HEK293T (cell line): ENCODE results near the gene MACROD2.

Source experiments
- ARNT ChIP-seq: fragments of 450-650 bp; IDR thresholded peaks from 2 replicates; pipeline ENCODE4 v1.6.1; 2017; ENCODE audit warnings: mild to moderate bottlenecking
- BHLHE40 ChIP-seq: fragments of 450-650 bp; IDR thresholded peaks from 2 replicates; pipeline ENCODE4 v1.6.1; 2016; ENCODE audit warnings: mild to moderate bottlenecking, moderate library complexity, borderline replicate concordance
- CTBP1 ChIP-seq: fragments of 450-650 bp; IDR thresholded peaks from 2 replicates; pipeline ENCODE4 v1.6.1; 2016; ENCODE audit warnings: borderline replicate concordance
- ELF4 ChIP-seq: fragments of 450-650 bp; IDR thresholded peaks from 2 replicates; pipeline ENCODE4 v1.6.1; 2017; ENCODE audit warnings: antibody characterized with exemption
- FOXA1 ChIP-seq: fragments of 450-650 bp; IDR thresholded peaks from 2 replicates; pipeline ENCODE4 v1.6.1; 2016; ENCODE audit warnings: mild to moderate bottlenecking
- FOXK2 ChIP-seq: fragments of 450-650 bp; IDR thresholded peaks from 2 replicates; pipeline ENCODE4 v1.6.1; 2016; ENCODE audit warnings: mild to moderate bottlenecking
- FOXM1 ChIP-seq: fragments of 450-650 bp; IDR thresholded peaks from 2 replicates; pipeline ENCODE4 v1.6.1; 2017; ENCODE audit warnings: mild to moderate bottlenecking, borderline replicate concordance
- L3MBTL2 ChIP-seq: fragments of 450-650 bp; conservative IDR thresholded peaks from 2 replicates; pipeline ENCODE4 v1.6.1; 2016; ENCODE audit warnings: mild to moderate bottlenecking
- SP1 ChIP-seq: fragments of 450-650 bp; IDR thresholded peaks from 2 replicates; pipeline ENCODE4 v1.6.1; 2017
- TARDBP ChIP-seq: fragments of 450-650 bp; IDR thresholded peaks from 2 replicates; pipeline ENCODE4 v1.6.1; 2016
- ZNF384 ChIP-seq: fragments of 450-650 bp; IDR thresholded peaks from 2 replicates; pipeline ENCODE4 v1.6.1; 2016
- TF ChIP-seq, protein P1 (sequence below): fragments of 450-650 bp; IDR thresholded peaks from 2 replicates; pipeline ENCODE4 v1.6.1; 2016

DNA sequence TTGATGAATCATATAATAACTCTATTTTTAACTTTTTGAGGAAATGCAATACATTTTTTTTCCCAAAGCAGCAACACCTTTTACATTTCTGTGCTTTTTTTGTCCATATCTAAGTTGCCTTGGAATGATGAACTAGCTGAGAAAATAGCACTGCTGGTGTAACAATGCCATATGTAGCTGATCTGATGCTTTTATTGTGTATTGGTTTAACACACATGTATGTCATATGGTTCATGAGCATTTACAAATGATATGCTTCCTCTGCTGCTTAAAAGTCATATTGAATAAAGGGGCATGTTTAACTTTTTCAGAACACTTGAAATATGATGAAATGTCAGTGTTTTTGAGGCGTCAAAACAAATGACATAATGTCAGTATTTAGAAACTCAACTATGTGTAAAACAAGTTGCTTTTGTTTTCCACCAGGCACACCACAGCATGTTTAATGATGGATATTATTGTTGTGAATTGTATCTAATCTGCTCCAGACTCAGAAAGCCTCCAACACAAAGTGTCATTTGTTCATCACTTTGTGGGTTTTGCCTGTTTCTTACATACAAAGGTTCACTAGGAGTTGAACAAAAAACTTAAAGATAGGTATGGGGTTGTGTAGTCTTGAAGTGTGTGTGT is 1117.9 kb downstream of the MACROD2 start:
- TF ChIP-seq ELF4 = no peak
- TF ChIP-seq ZNF384 = no peak
- no peak for TF ChIP-seq BHLHE40
- no peak for TF ChIP-seq CTBP1
- no peak for TF ChIP-seq TARDBP
- no peak for TF ChIP-seq SP1
- TF ChIP-seq, protein P1, sequence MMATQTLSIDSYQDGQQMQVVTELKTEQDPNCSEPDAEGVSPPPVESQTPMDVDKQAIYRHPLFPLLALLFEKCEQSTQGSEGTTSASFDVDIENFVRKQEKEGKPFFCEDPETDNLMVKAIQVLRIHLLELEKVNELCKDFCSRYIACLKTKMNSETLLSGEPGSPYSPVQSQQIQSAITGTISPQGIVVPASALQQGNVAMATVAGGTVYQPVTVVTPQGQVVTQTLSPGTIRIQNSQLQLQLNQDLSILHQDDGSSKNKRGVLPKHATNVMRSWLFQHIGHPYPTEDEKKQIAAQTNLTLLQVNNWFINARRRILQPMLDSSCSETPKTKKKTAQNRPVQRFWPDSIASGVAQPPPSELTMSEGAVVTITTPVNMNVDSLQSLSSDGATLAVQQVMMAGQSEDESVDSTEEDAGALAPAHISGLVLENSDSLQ = no peak
- TF ChIP-seq ARNT = no peak
- no peak for TF ChIP-seq FOXK2
- no peak for TF ChIP-seq L3MBTL2
- no peak for TF ChIP-seq FOXM1
- no peak for TF ChIP-seq FOXA1
